IPS DF 4.7 (cell line): ENCODE data around the gene ZNF777.
A peak's percentile ranks its signal among the peaks of the same experiment; 100 is the strongest.
"Not testable (repeated sequence)": the region's sequence is repeated elsewhere in the genome, so short reads cannot be mapped to it uniquely, and the experiment has no call there.

Experiments
- DNase-seq: peaks from one replicate; pipeline ENCODE4 v3.0.0-alpha.2; 2013; ENCODE audit warnings: low spot score; ENCODE audit errors: extremely low read depth

ZNF777 gene

DNA sequence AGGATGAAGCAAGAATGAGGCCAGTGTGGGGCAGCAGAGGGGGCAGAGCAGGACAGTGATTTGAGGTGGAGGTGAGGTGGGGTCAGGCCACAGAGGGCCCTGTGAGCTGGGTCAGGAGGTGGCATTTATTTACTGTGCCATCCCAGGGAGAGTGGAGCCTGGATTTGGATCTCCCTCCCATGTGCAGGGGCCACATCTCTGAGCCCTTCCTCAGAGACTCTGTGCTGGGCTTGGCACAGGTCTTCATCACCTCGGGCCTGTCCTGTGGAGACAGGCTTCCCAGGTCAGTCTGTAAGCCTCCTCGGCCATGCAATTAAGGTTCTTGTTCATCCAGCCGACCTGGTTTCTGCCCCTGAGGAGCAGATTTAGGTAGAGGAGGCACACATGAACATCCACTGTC, 40.9 kb downstream of the ZNF777 start:
- DNase-seq, result no peak

DNA sequence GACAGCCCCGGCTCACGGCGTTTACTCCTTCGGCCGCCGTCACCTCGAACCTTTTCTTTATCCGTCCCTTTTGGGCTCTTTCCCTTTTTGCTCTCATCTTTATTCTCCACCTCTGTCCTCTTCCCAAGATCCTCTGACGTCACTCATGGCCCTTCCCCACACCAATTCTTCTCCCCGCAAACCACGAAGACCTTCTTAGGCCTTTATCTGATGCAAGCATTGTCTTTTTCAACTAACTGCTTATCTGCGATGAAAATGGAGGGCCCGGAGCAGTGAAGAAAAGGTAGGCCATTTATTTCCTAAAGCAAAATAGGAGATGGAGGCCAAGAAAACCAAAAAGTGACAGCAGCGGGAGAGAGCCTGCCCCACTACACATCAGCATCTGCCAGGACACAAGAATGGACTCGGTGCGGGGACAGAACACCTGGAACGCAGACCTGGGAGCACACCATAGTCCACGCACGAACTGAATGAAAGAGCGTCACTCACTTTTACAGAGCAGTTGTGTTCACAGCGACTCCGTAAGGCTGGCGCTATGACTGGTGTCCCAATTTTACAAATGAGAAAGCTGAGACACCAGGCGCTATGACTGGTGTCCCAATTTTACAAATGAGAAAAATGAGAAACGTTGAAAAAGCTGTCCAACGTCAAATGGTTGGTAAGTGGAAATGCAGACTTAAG, 45.3 kb downstream of the ZNF777 start:
- DNase-seq, result no peak

DNA sequence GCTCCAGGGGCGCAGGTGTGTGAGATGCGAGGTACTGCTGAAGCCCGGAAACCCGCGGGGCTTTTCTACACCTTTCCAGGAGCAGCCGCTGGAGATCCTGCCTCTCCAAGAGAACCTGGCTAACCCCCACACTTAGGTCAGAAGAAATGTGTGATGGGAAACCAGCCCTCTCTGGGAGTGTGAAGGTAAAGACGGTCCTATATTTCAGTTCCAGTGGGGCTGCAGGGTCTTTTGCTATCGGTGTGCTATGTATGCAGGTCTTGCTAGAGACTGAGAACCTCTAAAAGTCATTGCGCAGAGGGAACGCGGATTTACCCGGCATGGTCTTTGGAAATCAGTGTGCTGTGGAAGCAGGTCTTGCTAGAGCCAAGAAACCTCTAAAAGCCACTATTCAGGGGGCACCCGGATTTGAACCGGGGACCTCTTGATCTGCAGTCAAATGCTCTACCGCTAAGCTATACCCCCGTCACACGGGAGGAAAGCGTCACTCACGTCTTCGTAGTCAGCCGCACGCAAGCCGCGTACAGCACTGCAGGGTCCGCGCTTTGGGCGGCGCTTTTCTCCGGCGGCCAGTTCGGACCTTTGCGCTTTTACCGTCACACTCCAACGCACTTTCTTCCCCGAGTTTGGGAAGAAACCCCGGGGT, 46.0 kb downstream of the ZNF777 start:
- peak; percentile 96 for DNase-seq

DNA sequence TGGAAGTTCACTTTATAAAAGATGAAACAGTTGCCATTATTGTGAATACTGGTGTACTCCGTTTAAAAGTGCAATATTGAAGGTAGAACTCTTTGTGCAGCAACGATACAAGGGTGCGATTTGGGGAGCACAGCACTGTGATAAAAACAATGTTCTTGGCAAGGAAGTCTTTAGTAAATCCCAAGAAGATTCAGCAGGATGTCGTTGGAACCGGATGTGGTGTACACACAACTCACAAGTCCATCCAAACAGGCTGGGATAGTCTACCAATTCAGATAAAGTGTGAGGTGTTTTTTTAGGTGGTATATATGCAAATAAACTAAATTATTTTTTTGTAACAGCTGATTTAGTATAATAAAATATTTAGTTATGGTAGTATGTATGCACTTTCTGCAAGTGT, 46.7 kb downstream of the ZNF777 start:
- DNase-seq, result no peak

DNA sequence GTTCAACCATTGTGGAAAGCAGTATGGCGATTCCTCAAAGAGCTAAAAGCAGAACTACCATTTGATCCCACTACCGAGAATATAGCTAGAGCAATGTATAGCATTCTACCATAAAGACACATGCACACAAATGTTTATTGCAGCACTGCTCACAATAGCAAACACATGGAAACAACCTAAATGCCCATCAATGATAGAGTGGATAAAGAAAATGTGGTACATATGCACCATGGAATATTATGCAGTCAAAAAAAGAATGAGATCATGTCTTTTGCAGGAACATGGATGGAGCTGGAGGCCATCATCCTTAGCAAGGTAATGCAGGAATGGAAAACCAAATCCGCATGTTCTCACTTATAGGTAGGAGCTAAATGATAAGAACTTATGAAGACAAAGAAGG, 47.8 kb downstream of the ZNF777 start:
- not testable (repeated sequence) for DNase-seq

DNA sequence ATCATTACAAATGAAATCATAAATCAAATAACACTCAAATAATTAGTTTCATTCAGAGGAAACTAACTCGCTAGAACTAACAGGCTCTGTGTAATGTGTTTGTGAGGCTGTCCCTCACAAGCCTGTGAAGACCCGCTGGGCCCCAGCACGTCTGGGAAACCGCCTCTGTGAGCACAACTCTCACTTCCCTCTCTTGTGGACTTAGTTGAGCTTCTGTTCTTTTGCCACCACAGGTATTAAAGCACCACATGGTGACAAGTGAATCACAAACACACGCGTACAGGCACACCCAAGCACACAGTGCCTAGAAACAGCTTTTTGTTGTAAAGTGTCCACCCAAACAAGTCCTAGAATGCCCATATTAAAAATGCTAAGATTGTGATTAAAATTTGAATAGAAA, 51.0 kb downstream of the ZNF777 start:
- no peak for DNase-seq

DNA sequence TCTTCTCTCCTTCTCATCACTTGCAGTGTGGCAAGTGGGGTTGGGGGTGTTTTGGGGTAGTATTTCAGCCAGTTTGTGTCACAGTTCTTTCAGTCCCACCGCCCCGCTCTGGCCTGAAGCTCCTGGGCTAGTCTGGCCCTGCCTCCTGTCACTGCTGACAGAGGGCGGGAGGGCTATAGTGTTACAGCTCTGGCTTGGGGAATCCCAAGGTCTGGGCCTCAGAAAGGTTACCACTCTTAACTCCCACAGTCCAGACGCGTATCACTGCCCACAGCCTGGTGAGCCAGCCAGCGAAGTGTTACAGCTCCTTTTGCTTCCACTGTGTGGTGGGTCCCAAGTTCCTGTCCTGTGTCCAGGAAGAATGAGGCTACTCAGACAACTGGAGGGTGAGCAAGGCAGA, 56.0 kb downstream of the ZNF777 start:
- DNase-seq, result no peak

DNA sequence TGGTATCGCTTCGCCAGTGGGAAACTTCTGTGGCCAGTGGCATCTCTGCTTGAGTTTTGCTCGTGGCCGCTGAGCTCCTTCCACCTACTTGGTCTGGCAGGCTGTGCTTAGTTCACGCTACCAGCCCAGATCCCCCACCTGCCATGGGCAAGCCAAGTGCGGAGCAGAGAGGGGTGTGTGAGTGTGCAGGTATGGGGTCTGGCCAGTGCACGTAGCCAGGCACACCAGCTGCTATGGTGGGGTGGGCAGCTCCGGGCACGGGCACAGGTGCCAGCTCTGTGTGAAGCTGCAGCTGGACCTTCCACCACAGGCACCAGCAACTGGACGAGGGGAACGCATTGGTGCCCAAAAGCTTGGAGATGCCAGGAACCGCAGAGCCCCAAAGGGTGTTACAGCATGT, 56.5 kb downstream of the ZNF777 start:
- no peak for DNase-seq

DNA sequence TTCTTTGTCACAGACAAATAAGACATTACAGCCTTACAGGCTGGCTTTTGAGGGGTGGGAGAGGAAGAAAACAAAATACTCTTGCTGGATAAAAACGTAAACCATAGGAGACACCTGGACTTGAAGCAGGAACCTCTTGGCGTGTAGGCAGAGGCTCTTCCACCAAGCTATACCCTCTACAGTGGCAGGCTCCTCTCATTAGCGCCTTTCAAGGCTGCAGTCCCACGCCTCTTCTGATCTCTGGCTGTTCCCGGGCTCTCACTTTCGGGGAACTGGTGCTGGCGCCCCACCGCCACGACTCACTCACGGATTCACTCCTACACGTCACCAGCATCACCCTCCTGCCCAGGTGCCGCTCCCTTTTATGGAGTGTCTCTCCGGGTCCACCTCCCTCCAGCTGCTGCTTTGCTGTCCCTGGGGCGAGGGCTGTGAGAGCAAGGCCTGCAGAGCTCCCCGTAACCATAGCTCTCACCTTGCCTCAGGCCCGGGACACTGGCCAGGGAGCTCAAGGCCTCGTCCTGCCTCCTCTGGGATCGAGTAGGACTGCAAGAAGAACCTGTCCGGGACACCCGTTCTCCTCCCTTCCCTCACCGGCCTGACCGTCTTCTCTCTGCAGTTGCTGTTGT, 62.6 kb downstream of the ZNF777 start:
- no peak for DNase-seq

DNA sequence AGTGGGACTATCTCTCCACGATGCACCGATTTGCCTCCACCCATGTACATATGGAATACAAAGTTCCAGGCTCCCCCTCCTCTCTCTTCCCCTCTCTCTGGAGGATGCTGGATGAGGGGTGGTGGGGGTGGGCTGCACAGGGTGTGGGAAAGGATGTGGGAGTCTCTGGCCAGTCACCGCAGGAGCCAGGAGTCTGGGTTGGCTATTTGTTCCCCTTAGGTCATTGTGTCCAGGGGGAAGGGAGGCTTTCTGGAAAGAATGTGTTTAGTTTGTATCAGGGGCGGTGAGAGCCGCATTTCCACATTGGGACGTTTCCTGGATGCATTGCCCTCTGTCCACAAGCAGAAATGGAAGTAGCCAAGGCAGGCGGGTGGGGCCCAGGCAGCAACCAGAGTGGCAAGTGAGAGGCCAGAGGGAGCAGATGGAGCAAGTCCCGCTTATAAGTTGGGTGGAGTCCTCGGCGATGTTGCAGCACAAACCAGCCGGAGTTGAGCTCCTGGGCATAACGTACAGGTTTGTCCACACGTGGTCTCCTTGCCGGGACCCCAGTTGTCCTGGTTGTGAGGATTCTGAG, 63.3 kb downstream of the ZNF777 start:
- DNase-seq, result no peak

DNA sequence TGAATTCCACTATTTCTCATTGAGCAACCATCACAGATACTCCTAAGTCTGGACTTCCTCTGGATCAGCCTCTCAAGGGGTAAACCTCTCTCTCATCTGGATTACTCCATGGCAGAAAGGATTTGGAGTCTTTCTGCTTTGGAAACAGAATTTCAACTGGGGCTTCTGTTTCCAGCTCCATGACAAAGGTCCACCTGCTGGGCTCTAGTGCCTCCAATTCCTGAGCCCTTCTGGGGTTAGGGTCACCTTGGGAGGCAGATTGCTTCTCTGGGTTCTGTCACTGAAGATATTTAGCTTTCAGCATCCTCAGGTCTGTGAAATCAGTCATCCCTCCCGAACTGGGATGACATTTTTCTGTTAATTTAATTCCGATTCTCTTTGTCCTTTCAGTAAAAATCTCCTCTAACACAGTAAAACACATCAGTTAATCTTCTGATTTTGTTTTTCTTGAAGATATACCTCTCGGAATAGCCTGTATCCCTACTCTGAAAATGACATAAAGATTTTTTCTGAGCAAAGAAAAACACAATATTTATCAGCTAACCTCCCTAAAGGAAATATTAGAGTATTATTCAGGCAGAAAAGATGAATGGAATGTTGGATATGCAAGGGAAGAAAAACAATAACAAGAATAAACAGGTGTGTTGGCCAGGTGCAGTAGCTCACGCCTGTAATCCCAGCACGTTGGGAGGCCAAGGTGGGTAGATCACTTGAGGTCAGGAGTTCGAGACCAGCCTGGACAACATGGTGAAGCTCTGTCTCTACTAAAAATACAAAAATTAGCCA, 72.1 kb downstream of the ZNF777 start:
- not testable (repeated sequence) for DNase-seq

DNA sequence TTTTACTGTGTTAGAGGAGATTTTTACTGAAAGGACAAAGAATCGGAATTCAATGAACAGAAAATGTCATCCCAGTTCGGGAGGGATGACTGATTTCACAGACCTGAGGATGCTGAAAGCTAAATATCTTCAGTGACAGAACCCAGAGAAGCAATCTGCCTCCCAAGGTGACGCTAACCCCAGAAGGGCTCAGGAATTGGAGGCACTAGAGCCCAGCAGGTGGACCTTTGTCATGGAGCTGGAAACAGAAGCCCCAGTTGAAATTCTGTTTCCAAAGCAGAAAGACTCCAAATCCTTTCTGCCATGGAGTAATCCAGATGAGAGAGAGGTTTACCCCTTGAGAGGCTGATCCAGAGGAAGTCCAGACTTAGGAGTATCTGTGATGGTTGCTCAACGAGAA, 74.3 kb downstream of the ZNF777 start:
- not testable (repeated sequence) for DNase-seq

DNA sequence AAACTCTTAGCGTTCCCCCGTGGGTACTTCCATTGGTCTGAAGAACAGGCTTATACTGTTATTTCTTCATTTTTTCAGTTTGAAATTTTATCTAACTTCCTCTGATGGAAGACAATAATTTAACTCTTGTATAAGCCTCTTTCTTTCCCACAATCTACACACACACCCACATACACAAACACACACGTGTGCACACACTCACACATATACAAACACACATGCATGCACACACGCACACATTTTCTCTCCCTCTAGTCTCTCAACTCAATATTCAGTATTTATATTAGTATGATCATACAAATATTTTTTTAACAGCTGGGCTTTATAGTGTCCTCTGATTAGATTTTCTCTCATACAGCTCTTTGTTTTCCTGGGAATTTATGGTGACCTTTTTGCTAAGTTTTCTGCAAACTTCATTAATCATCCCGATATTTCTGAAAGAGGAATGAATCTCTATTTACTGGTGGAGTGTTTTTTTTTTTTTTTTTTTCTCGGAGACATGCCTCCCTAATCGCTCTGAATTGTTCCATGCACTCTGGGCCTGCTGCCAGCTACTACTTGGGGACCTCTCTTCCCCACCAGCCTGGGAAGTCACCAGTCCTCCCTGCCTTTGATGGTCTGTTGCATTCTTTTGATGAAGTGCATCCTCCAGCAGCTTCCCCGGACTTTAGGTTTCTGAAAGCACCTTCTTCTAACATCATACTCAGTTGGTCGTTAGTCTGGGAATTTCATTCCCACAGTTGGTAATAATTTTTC, 75.5 kb downstream of the ZNF777 start:
- DNase-seq, result no peak
